Stimulated activated effector memory CD8-positive, alpha-beta T cell treated with anti-CD3 and anti-CD28 coated beads, Interleukin-12 subunit alpha, Interleukin-12 subunit beta, amount 100 ng/mL, for 72 hours (primary cell): ENCODE data around the gene GTPBP1.

Experiments
- ATAC-seq: fragments of 150-1000 bp; cut with Tn5 transposase; 2 replicates; pipeline ENCODE4 v1.10.0; 2021
- DNase-seq, 2 donors: peaks; one replicate each; pipeline ENCODE4 v3.0.0; 2021 to 2022; ENCODE audit warnings: low spot score in 2 of 2
- H3K27ac Mint-ChIP-seq: one replicate; pipeline ENCODE4 v1.8.0; 2022; ENCODE audit warnings: mild to moderate bottlenecking, mixed read lengths
- H3K36me3 Mint-ChIP-seq: one replicate; pipeline ENCODE4 v1.8.0; 2022; ENCODE audit warnings: mild to moderate bottlenecking, mixed read lengths
- H3K4me1 Mint-ChIP-seq: one replicate; pipeline ENCODE4 v1.8.0; 2022; ENCODE audit warnings: mixed read lengths
- H3K4me3 Mint-ChIP-seq: one replicate; pipeline ENCODE4 v1.8.0; 2022; ENCODE audit warnings: mild to moderate bottlenecking, mixed read lengths
- H3K9me3 Mint-ChIP-seq: one replicate; pipeline ENCODE4 v1.8.0; 2022; ENCODE audit warnings: mixed read lengths

GTPBP1 gene

DNA sequence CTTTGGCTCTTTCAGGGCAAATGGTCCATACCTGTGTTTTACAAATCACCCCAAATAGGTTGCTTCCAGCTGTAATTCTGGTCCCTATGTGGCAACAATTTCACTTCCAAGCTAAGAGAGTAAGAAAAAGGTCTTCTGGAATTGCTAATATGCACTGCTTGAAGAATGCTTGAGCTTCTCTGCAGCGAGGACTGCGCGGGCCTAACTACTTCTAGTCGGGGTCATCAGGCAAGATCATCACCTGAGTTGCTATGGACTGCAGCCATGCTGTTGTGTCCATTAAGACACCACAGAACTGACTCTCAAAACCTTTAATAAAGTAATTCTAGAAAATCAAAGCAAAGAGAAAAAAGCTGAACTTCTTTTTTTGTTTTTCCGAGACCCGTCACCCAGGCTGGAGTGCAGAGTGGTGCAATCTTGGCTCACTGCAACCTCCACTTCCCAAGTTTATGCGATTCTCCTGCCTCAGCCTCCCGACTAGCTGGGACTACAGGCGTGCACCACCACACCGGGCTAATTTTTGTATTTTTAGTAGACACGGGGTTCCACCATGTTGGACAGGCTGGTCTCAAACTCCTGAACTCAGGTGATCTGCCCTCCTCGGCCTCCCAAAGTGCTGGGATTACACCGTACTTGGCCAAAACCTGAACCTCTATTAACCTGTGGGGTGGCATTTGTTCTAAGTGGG, 7.2 kb upstream of the GTPBP1 start:
- H3K27ac Mint-ChIP-seq, result peak overlapping the region; percentile 91
- H3K36me3 Mint-ChIP-seq, result peaks cover 65% of the 10 kb centered on the region
- peaks cover 45% of the 10 kb centered on the region for H3K4me1 Mint-ChIP-seq
- H3K9me3 Mint-ChIP-seq, result no peaks in the 10 kb centered on the region
- DNase-seq, result no peak
- H3K4me3 Mint-ChIP-seq, result peak overlapping the region; percentile 83
- ATAC-seq, result no peak

DNA sequence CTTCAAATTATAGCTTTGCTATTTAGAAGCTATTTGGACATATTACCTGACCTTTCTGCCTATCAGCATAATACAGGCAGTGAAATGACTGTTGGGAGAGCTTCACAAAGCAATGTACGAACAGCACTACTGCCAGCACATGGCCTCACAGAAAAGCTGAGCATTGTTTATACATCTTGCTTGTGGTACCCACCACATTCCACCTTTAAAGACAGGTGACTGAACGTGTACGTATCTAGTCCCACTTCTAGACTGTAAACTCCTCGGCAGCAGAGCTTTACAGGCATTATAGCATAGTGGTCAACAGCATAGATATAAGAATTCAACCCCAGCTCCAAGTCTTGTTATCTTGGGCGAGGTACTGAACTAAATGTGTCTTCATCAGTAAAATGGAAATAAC, 6.6 kb upstream of the GTPBP1 start:
- DNase-seq, result no peak
- no peak for ATAC-seq
- Mint-ChIP-seq H3K27ac (peak overlapping the region; percentile 91), H3K36me3 (peaks cover 60% of the 10 kb centered on the region), H3K9me3 (no peaks in the 10 kb centered on the region), H3K4me3 (peak overlapping the region; percentile 83), H3K4me1 (peaks cover 41% of the 10 kb centered on the region)

DNA sequence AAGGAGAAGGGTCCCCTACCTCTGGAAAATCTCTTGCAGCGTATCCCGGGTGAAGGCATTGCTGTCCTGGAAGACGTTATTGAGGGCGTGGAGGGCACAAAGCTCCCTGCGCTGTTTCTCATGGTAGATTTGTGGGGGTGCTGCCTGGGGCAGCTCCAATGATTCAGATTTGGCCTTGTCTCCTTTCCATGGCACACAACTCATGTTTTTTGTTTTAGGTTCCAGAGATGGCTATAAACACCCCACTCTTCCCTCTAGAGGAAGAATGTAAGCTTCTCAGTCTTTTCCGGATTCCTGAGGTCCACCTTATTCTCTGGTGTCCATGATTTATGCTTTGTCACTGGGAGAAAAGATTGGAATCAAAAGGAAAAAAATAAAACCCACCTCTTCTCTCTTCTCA, 6.0 kb upstream of the GTPBP1 start:
- ATAC-seq, result no peak
- peaks cover 53% of the 10 kb centered on the region for H3K36me3 Mint-ChIP-seq
- H3K4me1 Mint-ChIP-seq, result peaks cover 39% of the 10 kb centered on the region
- peak overlapping the region; percentile 91 for H3K27ac Mint-ChIP-seq
- no peaks in the 10 kb centered on the region for H3K9me3 Mint-ChIP-seq
- peak overlapping the region; percentile 83 for H3K4me3 Mint-ChIP-seq
- no peak for DNase-seq

DNA sequence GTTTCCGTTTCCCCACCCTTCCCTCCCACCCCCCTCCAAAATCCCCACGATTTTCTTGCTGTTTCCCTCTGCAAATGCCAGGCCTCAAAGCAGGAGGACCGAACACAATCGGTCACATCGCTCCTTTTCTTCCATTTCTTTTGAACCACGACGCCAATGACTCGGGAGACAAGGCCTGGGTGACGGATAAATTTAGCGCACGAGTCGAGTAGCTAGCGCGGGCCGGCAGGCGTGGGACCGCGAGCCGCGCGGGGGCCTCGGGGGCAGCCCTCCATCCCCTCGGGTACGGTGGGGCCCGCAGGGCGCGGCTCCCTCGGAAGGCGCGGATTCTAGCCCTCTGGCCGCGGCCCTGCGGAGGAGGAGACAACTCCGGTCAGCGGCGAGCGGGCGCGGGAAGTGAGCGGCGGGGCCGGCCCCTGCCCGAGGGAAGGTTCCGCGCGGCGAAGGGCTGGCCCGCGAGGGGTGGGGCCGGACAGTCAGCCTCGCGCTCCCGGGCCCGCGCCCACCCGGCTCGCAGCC, 5.4 kb upstream of the GTPBP1 start:
- no peak for DNase-seq

DNA sequence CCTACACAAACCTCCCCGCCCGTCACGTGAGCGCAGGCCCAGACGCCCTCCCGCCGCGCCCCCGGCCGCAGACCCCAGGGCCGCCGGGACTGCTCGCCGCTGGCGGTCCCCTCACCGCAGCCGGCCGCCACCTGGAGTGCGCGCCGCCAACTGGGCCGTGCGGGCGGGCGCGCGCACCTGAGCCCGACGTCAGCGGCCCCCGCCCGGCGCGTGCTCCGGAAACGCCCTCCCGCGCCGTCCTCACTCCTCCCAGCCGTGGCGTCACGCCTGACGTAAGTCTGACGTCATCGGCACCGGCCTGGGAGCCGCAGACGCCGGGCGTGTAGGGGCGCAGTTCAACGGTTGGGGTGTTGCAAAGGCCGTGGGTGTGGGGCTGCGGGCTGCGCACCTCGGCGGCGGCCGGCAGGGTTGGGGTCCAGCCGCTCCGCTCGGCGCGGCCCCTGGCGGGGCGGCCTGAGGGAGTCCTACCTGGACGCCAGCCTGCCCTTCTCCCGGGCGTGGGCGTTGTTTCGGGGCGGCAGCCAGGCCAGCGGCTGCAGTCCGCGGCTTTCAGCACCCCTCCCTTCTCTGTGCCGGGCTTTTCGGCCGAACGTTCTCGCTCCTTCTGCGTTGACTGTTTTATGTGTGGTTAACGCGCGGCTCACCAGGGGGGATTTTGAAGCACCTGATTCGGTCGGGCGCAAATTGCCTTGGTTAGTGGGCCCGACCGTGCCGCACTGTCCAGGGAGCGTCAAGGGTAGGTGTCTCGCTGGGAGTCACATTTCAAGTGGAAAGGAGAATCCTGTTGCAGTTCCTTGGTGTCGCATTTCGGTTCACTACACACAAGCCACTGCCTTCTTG, 4.7 kb upstream of the GTPBP1 start, which contains the start of gene JOSD1:
JOSD1 (minus strand) TSS at position 155 of the 840 bp plus-strand sequence. CDS start 956 bp downstream, outside the sequence.
- Mint-ChIP-seq H3K4me3 (peak within 1 kb of the TSS; percentile 83), H3K9me3 (no peaks in the 10 kb centered on the region), H3K4me1 (peaks cover 37% of the 10 kb centered on the region), H3K36me3 (peaks cover 55% of the 10 kb centered on the region), H3K27ac (peak within 1 kb of the TSS; percentile 91)
- DNase-seq (peak; percentile 99), ATAC-seq (peak; percentile 63)

More for the DNA sequence above, 5.4 kb upstream of the GTPBP1 start:
- Mint-ChIP-seq H3K4me1 (peaks cover 38% of the 10 kb centered on the region), H3K36me3 (peaks cover 52% of the 10 kb centered on the region), H3K4me3 (peak overlapping the region; percentile 83), H3K9me3 (no peaks in the 10 kb centered on the region), H3K27ac (peak overlapping the region; percentile 91)
- ATAC-seq, result peak; percentile 35

DNA sequence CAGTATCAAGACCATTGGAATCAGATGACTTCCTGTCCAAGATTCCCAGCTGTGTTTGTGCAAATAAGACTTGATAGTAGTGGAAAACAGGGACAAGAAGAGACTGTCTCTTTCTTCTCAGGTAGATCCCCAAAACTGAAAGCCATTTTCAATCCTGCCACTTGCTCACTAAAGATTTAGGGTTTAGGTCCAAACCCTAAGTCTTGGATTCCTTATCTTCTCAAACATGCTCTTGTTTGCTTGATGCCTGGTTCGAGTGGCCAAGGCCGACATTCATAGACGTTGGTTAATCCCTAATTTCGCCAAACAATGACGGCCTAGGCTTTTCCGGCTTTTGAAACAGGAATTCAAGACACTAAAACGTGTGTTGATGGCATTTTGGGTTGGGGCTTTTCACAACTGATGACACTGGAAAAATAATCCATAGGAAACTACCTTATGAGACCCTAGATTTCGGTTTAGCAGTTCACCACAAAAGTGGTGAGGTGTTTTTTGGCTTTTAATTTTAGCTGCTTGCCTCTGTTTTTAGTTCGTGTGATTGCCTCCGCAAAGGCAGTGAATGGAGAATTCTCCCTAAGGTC, 1.0 kb upstream of the GTPBP1 start:
- Mint-ChIP-seq H3K4me1 (peaks cover 43% of the 10 kb centered on the region), H3K4me3 (peak overlapping the region; percentile 87)

DNA sequence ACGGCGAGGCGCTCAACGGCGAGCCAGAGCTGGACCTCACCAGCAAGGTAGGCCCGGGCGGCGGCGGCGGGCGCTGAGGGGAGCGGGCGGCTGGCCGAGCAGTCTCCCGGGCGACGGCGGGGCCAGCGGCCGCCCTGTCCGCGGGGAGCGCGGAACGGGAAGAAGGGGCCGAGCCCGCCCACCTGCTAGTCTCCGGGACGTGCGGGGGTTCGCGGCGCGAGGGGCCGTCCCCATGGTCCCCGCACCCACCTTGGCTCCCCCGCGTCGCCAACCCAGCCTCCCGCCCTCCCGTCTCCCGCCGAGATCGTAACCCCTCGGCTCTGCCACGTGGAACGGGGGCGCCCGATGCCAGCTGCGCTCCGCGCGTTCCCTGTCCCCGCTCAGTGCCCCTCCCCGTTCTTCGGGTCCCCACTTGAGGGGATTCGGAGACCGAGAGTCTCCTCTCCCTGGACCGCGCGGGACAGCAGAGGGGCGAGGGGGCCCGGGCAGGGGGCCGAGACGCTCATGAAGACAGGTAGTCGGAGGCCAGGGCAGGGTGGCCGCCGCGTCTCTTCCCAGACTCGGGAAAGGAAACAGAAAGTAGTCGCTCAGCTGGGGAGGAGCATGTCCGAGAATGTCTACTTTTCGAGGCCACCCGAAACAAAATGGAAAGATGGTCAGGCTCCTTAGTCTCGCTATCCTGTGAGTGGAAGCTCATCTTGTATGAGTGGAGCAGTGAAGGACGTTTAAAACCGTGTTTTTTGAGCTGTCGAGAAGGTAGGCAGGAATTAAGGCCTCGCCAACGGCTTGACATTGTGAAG, 557 bp downstream of the GTPBP1 start:
- Mint-ChIP-seq H3K4me1 (peaks cover 50% of the 10 kb centered on the region), H3K36me3 (peaks cover 51% of the 10 kb centered on the region), H3K27ac (peak overlapping the region; percentile 91), H3K4me3 (peak overlapping the region; percentile 87), H3K9me3 (no peaks in the 10 kb centered on the region)
- DNase-seq (peak in 1 of 2 donors; percentile 77), ATAC-seq (peak; percentile 0)

More for the DNA sequence above, 1.0 kb upstream of the GTPBP1 start:
- H3K27ac Mint-ChIP-seq, result peak overlapping the region; percentile 91
- H3K36me3 Mint-ChIP-seq, result peaks cover 49% of the 10 kb centered on the region
- no peaks in the 10 kb centered on the region for H3K9me3 Mint-ChIP-seq
- ATAC-seq (no peak), DNase-seq (no peak)

DNA sequence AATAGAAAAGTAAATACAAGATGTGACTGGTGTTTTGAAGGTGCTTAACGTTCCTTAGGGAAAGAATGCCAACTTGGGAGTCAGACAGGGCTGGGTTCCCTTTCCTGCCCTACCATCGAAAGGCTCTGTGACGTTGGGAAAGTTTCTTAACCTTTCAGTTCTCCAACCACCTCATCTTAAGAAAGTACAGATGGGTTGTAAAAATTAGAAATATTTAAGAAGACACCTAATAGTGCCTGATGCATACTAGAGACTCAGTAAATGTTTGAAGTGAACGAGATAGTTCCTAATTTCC, 1.1 kb downstream of the GTPBP1 start:
- peaks cover 51% of the 10 kb centered on the region for H3K36me3 Mint-ChIP-seq
- peak overlapping the region; percentile 87 for H3K4me3 Mint-ChIP-seq
- ATAC-seq (no peak), DNase-seq (no peak)
- H3K4me1 Mint-ChIP-seq, result peaks cover 47% of the 10 kb centered on the region
- H3K9me3 Mint-ChIP-seq, result no peaks in the 10 kb centered on the region
- H3K27ac Mint-ChIP-seq, result peak overlapping the region; percentile 91

DNA sequence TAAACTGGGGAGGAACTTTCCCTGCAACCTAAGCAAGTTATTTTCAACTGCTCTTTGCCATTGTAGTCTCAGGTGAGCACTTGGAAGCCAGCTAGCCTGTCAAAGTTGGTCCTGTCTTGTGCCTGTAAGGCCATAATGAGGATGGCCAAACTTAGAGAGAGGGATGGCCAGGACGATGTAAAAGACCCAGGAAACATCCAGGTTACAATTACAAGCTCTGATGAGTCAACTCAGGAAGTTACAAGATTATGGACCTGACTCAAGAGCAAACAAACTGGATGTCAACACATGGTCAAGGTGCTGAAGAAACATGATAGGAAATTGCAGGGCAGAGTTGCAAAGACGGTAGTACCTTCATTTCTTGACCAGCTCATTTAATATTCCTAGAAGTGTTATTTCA, 1.6 kb downstream of the GTPBP1 start:
- H3K4me3 Mint-ChIP-seq, result peak overlapping the region; percentile 87
- DNase-seq (no peak), ATAC-seq (no peak)
- H3K9me3 Mint-ChIP-seq, result no peaks in the 10 kb centered on the region
- peaks cover 52% of the 10 kb centered on the region for H3K4me1 Mint-ChIP-seq
- peaks cover 56% of the 10 kb centered on the region for H3K36me3 Mint-ChIP-seq
- H3K27ac Mint-ChIP-seq, result peak overlapping the region; percentile 91

DNA sequence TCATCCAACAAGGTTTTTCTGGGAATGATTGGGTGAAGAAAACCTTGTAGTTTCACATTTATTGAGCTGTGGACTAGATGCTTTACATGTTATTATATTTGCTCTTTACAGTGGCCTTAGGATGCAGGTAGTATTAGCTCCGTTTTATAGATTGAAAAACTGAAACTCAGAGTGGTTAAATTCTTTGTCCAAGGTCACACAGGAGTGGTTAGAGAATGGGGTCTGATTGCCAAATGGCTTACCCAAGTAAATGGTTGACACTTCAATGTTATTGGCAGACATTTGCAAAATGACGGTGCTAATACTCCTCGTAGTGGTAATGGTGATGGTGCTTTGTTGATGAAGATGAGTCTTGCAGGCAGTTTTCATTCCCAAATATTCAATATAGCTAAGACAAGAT, 2.2 kb downstream of the GTPBP1 start:
- Mint-ChIP-seq H3K4me1 (peaks cover 58% of the 10 kb centered on the region), H3K36me3 (peaks cover 63% of the 10 kb centered on the region), H3K27ac (peak overlapping the region; percentile 91), H3K4me3 (peak overlapping the region; percentile 87), H3K9me3 (no peaks in the 10 kb centered on the region)
- no peak for ATAC-seq
- DNase-seq, result no peak

DNA sequence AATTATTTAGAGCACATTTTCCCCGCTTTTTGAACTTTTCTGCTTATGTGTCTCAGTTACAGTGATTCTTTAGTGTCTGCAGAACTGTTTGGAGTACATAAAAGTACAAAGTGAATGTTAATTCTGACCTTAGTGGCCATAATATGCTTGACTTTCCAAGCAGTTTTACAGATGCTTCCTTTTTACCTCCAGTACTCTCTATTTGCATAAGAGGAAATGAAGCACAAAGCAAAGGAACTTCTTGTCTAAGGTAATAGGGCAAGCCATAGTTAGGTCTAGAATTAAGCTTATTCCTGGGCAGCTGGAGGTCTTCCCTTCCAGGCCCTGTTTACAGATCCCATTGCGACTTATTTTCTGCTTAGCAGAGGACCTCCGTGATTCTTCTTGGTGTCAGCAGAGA, 3.6 kb downstream of the GTPBP1 start:
- peaks cover 70% of the 10 kb centered on the region for H3K4me1 Mint-ChIP-seq
- H3K4me3 Mint-ChIP-seq, result no peak overlapping the region
- DNase-seq (no peak), ATAC-seq (no peak)
- peaks cover 65% of the 10 kb centered on the region for H3K36me3 Mint-ChIP-seq
- no peaks in the 10 kb centered on the region for H3K9me3 Mint-ChIP-seq
- H3K27ac Mint-ChIP-seq, result no peak overlapping the region

DNA sequence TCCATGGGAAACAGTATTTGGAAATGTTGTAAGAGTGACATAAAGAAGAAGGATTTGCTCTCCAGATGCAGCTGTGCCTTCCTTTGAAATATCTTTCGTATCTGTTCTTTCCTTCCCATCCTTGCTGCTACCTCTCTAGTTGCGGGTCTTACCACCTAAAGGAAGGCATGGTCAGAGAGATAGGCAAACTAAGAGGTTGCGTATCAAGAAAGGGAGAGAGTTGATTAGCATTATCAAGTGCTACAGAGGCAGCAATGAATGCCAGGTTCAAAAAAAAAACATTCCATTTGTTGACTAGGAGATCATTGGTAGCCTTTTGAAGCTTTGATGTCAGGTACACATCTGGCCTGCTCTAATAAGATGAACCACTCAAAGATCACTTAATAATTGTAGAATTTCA, 4.6 kb downstream of the GTPBP1 start:
- Mint-ChIP-seq H3K4me3 (no peak overlapping the region), H3K4me1 (peaks cover 76% of the 10 kb centered on the region), H3K27ac (no peak overlapping the region), H3K9me3 (no peaks in the 10 kb centered on the region), H3K36me3 (peaks cover 71% of the 10 kb centered on the region)
- DNase-seq (no peak), ATAC-seq (no peak)

DNA sequence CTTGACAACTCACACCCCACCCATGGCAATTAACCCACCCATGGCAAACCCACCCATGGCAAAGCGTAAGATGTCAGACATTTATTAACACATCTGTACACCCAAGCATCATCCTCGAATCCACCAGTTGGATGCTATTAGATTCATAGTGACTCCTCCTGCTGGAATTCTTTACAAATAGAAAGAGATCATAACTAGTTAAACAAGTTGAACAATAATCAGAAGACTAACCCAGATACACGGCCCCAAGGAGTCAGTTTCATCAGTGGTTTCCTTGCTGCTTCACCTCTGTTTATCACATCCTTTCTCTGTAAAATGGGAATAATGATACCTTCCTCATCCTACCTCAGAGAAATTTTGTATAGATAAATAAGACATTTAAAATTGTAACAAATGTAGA, 5.1 kb downstream of the GTPBP1 start:
- peaks cover 79% of the 10 kb centered on the region for H3K4me1 Mint-ChIP-seq
- H3K36me3 Mint-ChIP-seq, result peaks cover 71% of the 10 kb centered on the region
- peak overlapping the region; percentile 71 for H3K27ac Mint-ChIP-seq
- no peak overlapping the region for H3K4me3 Mint-ChIP-seq
- ATAC-seq (no peak), DNase-seq (no peak)
- H3K9me3 Mint-ChIP-seq, result no peaks in the 10 kb centered on the region

DNA sequence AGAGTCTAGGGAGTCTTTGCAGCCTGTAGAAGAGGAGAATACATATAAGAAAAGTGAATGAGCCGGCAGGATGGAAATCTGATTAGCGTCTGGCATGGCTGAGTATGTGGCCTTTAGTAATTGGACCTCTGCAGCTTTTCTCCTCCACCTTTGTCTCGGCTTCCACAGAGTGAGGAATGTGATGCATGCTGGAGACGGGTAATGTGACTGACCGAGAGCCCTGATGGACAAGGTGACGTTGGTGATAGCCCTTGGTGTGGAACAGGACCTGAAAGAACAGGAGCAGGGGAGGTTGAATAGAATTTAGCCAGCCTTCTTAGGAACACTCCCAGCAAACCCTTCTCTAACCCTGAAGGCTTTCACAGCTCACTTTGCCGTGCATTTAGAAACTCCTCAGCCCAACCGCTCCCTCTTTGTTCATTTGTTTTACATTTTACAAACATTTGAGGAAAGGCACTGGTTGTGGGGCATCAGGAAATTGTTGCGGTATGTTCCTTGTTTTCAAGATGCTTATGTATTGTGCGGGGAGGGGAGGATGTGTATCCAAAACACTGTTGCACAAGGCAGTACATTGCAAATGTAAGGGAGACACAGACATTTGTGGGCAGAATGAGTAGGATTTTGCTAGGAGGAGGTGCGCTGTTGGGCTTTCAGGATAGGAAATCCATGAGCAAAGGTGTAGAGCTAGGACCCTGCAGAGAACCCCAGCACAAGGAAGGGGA, 6.9 kb downstream of the GTPBP1 start:
- H3K4me1 Mint-ChIP-seq, result peaks cover 79% of the 10 kb centered on the region
- peaks cover 82% of the 10 kb centered on the region for H3K36me3 Mint-ChIP-seq
- H3K27ac Mint-ChIP-seq, result peak overlapping the region; percentile 76
- DNase-seq (no peak), ATAC-seq (no peak)
- H3K4me3 Mint-ChIP-seq, result no peak overlapping the region
- H3K9me3 Mint-ChIP-seq, result no peaks in the 10 kb centered on the region
